Stimulated activated CD8-positive, alpha-beta memory T cell treated with anti-CD3 and anti-CD28 coated beads, Interleukin-15, amount 100 ng/mL, for 1 hour (primary cell): Measurements from ENCODE around the gene C20orf141.

Source experiments
- DNase-seq: peaks from one replicate; pipeline ENCODE4 v3.0.0-alpha.2; 2020; ENCODE audit warnings: low read depth

The C20orf141 gene

DNA sequence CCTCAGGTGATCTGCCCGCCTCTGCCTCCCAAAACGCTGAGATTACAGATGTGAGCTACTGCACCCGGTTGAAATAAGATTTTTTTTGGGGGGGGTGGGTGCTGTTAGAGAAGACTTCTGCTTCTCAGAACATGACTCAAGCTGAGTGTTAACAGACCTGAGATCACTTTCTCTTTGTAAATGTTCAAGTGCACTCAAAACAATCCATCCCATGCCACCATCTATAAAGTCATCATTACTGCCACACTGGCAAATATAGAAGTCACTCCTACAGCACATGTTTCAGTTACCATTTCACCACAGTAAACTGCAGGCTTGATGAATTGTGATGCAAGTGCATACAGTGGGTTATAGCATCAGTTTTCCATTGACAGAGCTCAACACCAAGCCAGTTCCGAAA lies 34.7 kb downstream of the C20orf141 start:
- DNase-seq = no peak

DNA sequence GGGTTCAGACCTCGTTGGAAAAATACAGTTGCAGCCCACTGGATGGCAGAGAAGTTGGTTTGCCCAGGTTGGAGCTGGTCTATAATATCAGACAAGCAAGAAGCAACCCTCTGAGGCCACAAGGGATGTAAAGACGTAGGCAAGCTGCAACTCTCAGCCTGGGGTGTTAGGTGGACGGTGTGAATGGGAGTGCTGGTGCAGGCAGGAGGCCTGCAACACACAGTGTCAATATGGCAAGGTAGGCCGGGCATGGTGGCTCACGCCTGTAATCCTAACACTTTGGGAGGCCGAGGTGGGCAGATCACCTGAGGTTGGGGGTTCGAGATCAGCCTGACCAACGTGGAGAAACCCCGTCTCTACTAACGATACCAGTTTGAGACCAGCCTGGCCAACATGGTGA lies 36.3 kb downstream of the C20orf141 start:
- DNase-seq = no peak

DNA sequence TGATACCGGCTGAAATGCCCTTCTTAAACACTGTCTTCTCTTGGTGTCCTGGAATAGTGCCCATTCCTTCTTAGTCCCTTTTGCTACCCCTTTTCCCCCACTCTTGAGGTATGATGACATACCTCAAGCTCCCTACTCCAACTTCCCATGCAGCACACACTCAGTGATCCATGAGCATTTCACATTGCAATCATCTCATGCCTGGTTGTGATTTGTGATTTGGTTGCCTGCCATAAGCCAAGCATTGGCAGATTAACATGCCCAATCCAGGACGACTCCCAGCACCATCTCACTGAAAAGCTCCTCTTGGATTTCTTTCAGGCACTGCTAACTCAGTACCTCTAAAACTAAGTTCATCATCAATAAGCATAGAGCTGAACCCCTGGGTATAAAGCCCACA lies 43.8 kb downstream of the C20orf141 start:
- no peak for DNase-seq

DNA sequence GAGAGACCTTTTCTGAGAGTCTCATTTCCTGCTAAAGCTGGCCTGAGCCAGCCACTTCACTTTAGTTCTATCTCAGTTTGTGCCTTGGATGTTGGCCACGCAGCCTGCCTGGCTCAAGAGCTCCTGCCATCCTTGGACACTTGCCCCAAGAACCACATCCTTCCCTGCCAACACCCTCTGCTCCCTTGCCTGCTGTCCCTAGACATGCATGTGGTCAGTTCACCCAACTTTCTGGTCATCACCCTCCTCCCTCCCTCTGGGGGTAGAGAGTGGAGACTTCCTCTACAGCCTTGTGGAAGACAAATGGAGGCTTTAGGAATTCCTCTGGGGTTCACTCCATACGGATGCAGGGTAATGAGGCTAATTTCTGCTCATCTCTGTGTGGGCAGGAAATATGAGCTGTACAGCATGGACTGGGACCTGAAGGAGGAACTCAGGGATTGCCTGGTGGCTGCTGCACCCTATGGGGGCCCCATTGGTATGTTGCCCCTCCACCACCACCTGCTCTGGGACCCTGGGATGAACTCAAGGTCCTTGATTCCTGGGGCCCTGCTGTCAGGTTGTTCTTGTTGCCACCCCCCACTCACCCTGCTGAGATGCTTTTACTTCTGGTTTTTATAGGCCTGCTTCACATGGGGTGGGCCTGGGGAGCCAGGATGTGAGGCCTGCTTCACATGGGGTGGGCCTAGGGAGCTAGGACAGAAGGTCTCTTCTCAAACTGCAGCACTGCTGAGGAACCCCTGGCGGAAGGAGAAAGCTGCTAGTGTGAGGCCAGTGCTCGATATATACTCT lies 44.7 kb downstream of the C20orf141 start:
- no peak for DNase-seq

DNA sequence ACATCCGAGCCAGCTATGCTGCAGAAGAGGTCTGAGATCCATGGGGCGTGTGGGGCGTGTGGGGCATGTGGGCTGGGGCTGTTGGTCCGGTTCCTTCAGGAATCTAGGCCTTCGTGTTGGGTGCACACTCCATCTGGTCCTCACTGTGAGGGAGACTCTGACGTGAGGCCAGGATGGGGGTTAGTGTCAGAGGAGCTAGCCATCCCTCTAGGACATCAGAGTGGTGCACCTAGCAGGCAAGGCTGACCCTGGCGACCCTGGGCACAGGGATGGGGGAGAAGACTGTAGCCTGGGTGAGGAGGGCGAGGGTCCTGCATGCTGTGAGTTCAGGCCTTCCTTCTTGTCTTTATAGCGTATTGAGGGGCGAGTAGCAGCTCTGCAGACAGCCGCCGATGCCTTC lies 49.8 kb downstream of the C20orf141 start:
- DNase-seq = no peak

DNA sequence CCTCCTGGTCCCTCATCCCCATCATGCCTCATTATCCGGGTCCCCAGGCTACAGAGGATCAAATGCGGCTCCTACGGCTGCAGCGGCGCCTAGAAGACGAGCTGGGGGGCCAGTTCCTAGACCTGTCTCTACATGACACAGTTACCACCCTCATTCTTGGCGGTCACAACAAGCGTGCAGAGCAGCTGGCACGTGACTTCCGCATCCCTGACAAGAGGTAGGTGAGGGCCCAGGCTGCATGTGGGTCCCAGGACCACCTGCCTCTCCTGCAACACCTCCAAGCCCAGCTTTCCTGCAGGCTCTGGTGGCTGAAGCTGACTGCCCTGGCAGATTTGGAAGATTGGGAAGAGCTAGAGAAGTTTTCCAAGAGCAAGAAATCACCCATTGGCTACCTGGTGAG lies 50.3 kb downstream of the C20orf141 start:
- no peak for DNase-seq
